ENCODE data around the gene MARK3.

The MARK3 gene

DNA sequence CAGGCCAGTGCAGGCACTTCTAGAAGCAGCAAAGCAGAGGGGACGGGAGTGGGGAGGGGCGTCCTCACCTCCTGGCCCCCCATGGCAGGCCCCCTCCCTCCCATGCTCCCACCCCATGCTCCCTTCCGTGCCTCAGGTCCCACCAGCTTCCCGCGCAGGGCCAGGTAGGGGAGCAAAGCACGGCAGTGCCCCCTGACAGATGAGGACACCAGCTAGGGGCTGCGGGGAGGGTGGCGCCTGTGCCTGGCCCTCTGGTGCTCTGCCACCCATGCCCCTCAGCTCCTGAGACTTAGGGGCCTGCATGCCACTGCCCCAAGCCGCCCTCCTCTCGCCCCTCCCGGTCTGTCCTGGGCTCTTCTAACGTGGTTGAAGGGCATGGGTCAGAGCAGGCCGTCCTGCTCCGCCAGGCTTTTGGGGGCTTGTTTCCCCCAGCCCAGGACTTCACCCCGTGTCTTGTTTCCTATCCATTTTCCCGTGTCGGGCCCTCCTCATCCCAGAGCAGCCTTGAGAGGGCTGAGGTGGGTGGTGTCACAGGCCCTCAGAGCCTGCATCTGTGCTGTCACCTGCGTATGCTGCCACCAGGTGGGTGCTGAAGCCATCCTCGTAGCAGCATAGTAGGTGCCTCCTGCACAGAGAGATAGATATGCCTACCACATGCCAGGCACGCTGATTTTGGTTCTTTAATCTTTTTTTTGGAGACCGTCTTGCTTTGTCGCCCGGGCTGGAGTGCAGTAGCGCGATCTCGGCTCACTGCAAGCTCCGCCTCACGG is 154.0 kb downstream of the MARK3 start:
- no peak overlapping the region for H3K4me3 ChIP-seq (ENCODE audit: low read depth in 1 of 2, low read length in 2 of 2)
- no peak overlapping the region for H3K9ac ChIP-seq (ENCODE audit: low read depth, low read length)
- DNase-seq, result no peak

DNA sequence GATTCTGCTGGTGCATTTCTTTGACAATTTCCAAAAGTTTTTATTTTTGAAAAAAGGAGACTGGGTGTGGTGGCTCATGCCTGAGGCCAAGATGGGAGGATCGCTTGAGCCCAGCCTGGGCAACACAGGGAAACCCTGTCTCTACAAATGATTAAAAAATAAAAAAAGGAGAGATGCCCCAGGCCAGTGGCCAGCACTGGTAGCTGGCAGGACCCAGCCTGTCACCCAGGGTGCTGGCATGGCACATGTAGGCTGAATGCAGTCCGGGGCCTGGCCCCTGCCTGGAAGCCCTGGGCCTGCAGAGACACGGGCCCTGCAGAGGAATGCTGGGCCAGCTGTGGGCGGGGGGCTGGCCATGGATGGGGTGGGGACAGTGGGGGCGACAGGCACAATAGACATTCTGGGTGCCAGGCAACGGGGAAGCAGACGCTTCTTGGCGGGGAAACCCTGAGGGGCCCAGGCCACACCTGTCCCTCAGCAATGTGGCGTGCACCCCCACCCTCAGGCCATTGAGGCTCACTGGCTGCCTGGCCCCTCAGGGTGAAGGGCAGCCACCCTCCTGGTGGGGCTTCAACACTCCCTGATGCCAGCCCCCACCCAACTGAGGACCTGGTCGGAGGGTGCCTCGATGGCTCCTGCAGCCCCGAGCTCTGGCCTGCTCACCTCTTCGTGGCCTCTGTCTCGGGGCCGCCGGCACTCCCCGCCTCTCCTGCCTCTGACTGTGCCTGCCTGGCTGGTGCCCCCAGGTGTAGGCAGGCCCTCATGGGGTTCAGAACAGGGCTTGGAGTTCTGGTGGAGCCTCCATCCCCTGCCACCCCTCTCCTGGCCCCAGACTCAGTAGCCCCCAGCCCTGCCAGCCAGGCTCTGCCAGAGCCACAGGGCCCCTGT is 155.8 kb downstream of the MARK3 start:
- TF ChIP-seq, protein P1, sequence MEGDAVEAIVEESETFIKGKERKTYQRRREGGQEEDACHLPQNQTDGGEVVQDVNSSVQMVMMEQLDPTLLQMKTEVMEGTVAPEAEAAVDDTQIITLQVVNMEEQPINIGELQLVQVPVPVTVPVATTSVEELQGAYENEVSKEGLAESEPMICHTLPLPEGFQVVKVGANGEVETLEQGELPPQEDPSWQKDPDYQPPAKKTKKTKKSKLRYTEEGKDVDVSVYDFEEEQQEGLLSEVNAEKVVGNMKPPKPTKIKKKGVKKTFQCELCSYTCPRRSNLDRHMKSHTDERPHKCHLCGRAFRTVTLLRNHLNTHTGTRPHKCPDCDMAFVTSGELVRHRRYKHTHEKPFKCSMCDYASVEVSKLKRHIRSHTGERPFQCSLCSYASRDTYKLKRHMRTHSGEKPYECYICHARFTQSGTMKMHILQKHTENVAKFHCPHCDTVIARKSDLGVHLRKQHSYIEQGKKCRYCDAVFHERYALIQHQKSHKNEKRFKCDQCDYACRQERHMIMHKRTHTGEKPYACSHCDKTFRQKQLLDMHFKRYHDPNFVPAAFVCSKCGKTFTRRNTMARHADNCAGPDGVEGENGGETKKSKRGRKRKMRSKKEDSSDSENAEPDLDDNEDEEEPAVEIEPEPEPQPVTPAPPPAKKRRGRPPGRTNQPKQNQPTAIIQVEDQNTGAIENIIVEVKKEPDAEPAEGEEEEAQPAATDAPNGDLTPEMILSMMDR (IDR thresholded peaks at IDR 0.05; ENCODE audit: borderline replicate concordance, extremely low read depth, low read length, poor library complexity, severe bottlenecking), result no peak
- TF ChIP-seq EZH2 (IDR thresholded peaks at IDR 0.05; ENCODE audit: borderline replicate concordance, low read depth, low read length, severe bottlenecking), result no peak
- Histone ChIP-seq H3K4me1 (ENCODE audit: insufficient read depth, low read length) (no peaks in the 10 kb centered on the region), H3K9me3 (ENCODE audit: insufficient read depth, low read length, severe bottlenecking) (no peaks in the 10 kb centered on the region), H3K36me3 (ENCODE audit: insufficient read depth, low read length) (peaks cover 4% of the 10 kb centered on the region; the same call in 1 of the 2 replicates), H3K9ac (ENCODE audit: low read depth, low read length) (no peak overlapping the region), H4K20me1 (ENCODE audit: insufficient read depth, low read length) (peaks cover 54% of the 10 kb centered on the region), H3K27ac (ENCODE audit: low read length) (no peak overlapping the region), H2AFZ (ENCODE audit: low read depth, low read length) (no peak overlapping the region), H3K79me2 (ENCODE audit: insufficient read depth, low read length) (no peaks in the 10 kb centered on the region), H3K4me3 (ENCODE audit: low read depth in 1 of 2, low read length in 2 of 2) (no peak overlapping the region), H3K4me2 (ENCODE audit: insufficient read depth, low read length) (no peak overlapping the region), H3K27me3 (ENCODE audit: insufficient read depth, low read length, poor library complexity) (no peaks in the 10 kb centered on the region)
- DNase-seq, result no peak
- ATAC-seq (ENCODE audit: insufficient read depth, low read depth), result no peak

More for the DNA sequence above, 154.0 kb downstream of the MARK3 start:
- Histone ChIP-seq H3K4me2 (ENCODE audit: insufficient read depth, low read length) (no peak overlapping the region), H3K9me3 (ENCODE audit: insufficient read depth, low read length, severe bottlenecking) (no peaks in the 10 kb centered on the region), H3K4me1 (ENCODE audit: insufficient read depth, low read length) (no peaks in the 10 kb centered on the region), H2AFZ (ENCODE audit: low read depth, low read length) (no peak overlapping the region), H3K27ac (ENCODE audit: low read length) (no peak overlapping the region), H3K79me2 (ENCODE audit: insufficient read depth, low read length) (no peaks in the 10 kb centered on the region), H4K20me1 (ENCODE audit: insufficient read depth, low read length) (peaks cover 68% of the 10 kb centered on the region), H3K27me3 (ENCODE audit: insufficient read depth, low read length, poor library complexity) (no peaks in the 10 kb centered on the region), H3K36me3 (ENCODE audit: insufficient read depth, low read length) (peaks cover 19% of the 10 kb centered on the region)
- TF ChIP-seq EZH2 (IDR thresholded peaks at IDR 0.05; ENCODE audit: borderline replicate concordance, low read depth, low read length, severe bottlenecking), result no peak
- TF ChIP-seq, protein P1 (IDR thresholded peaks at IDR 0.05; ENCODE audit: borderline replicate concordance, extremely low read depth, low read length, poor library complexity, severe bottlenecking), result no peak
- ATAC-seq (ENCODE audit: insufficient read depth, low read depth), result peak; percentile 8; the same call in 1 of the 3 replicates

DNA sequence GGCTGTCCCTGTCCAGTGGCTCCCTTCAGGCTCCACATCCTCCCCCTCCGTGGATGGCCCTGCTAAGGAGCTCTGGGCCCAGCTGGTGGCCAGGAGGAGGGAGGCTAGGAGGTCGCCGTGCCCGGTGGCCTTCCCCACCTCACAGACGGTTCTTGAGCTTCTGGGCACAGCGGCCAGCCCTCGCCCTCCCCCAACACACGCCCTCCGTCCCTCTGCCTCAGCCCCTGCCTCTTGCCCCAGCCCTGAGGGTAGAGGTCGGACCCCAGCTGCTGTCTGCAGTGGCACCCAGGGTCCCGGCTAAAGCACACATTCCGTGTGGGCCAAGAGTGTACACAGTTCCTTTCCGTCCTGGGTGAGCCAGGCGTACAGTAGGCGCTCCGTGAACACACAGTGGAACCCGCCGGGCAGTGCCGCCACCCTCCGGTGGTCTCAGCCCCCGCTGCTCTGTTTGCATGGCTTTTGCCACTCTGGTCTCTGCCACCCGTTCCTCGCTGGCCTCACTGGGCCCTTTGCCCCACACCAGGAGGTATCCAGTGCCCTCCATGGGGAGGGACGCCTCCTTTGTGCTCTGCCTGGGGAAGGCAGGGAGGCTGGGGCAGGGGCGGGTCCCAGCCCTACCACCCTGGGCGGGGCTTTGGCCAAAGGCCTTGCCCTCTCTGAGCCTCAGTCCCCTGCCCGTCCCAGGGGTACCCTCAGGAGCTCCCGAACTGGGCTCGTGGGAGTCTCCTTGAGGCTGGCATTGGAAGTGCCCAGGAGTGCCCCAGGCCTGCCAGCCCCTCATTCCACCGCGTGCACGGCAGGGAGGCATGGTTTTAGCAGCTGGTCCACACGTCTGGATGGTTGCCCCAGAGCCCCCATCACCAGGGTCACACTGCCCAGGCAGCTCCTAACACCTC is 156.7 kb downstream of the MARK3 start:
- H3K27me3 ChIP-seq (ENCODE audit: insufficient read depth, low read length, poor library complexity), result no peaks in the 10 kb centered on the region
- no peaks in the 10 kb centered on the region for H3K4me1 ChIP-seq (ENCODE audit: insufficient read depth, low read length)
- TF ChIP-seq EZH2 (IDR thresholded peaks at IDR 0.05; ENCODE audit: borderline replicate concordance, low read depth, low read length, severe bottlenecking), result no peak
- TF ChIP-seq, protein P1 (IDR thresholded peaks at IDR 0.05; ENCODE audit: borderline replicate concordance, extremely low read depth, low read length, poor library complexity, severe bottlenecking), result no peak
- no peak overlapping the region for H3K9ac ChIP-seq (ENCODE audit: low read depth, low read length)
- H2AFZ ChIP-seq (ENCODE audit: low read depth, low read length), result no peak overlapping the region
- no peak overlapping the region for H3K4me2 ChIP-seq (ENCODE audit: insufficient read depth, low read length)
- peaks cover 52% of the 10 kb centered on the region for H4K20me1 ChIP-seq (ENCODE audit: insufficient read depth, low read length)
- DNase-seq, result no peak
- no peak for ATAC-seq (ENCODE audit: insufficient read depth, low read depth)
- H3K36me3 ChIP-seq (ENCODE audit: insufficient read depth, low read length), result no peaks in the 10 kb centered on the region
- H3K79me2 ChIP-seq (ENCODE audit: insufficient read depth, low read length), result no peaks in the 10 kb centered on the region
- no peaks in the 10 kb centered on the region for H3K9me3 ChIP-seq (ENCODE audit: insufficient read depth, low read length, severe bottlenecking)
- no peak overlapping the region for H3K4me3 ChIP-seq (ENCODE audit: low read depth in 1 of 2, low read length in 2 of 2)
- H3K27ac ChIP-seq (ENCODE audit: low read length), result no peak overlapping the region

Data from DND-41 (cell line).